K562 (cell line): Measurements from ENCODE around the gene NPM3. TPM values are rescaled to one million over a fixed set of nuclear protein-coding genes. Genes with fewer than 3 reads are reported as not detected.

Experiments used
- ARNT ChIP-seq, 2 experiments: fragments of 450-650 bp; IDR thresholded peaks; 2 replicates each; pipeline ENCODE4 v1.6.1; 2016; ENCODE audit warnings: mild to moderate bottlenecking in 1 of 2
- CBFA2T3 ChIP-seq: fragments of 450-650 bp; IDR thresholded peaks from 2 replicates; pipeline ENCODE4 v1.6.1; 2017
- HDGF ChIP-seq: fragments of 450-650 bp; IDR thresholded peaks from 2 replicates; pipeline ENCODE4 v1.6.1; 2016
- KLF13 ChIP-seq: fragments of 450-650 bp; IDR thresholded peaks from 2 replicates; pipeline ENCODE4 v1.6.1; 2016; ENCODE audit warnings: missing genetic modification characterization, low read depth, mild to moderate bottlenecking, missing compliant biosample characterization, moderate library complexity, borderline replicate concordance
- MAZ ChIP-seq, 2 experiments: fragments of 450-650 bp in 1 of 2; sonication (generic) in 1 of 2; formaldehyde crosslinking; IDR thresholded peaks in 1 of 2; conservative IDR thresholded peaks in 1 of 2; 2 replicates each; pipeline versions ENCODE4 v1.4.0 to v1.5.0; 2020; ENCODE audit warnings: mild to moderate bottlenecking in 1 of 2, missing genetic modification reagents in 1 of 2
- MTA3 ChIP-seq: fragments of 450-650 bp; formaldehyde crosslinking; IDR thresholded peaks from 2 replicates; pipeline ENCODE4 v1.6.1; 2017; ENCODE audit warnings: mild to moderate bottlenecking, borderline replicate concordance
- PML ChIP-seq: IDR thresholded peaks from 2 replicates; pipeline ENCODE4 v1.6.1; 2012; ENCODE audit warnings: low read length, inconsistent platforms
- SMAD1 ChIP-seq: fragments of 150-350 bp; IDR thresholded peaks from 2 replicates; pipeline ENCODE4 v1.6.1; 2014; ENCODE audit warnings: low read length, low read depth; ENCODE audit not compliant: partially characterized antibody
- SMARCB1 ChIP-seq: IDR thresholded peaks from 2 replicates; pipeline ENCODE4 v1.6.1; 2011; ENCODE audit warnings: improper control_type of control experiment, low read depth; ENCODE audit not compliant: insufficient read length
- TAF1 ChIP-seq: IDR thresholded peaks from 2 replicates; pipeline ENCODE4 v1.6.1; 2011; ENCODE audit warnings: mild to moderate bottlenecking, low read length, moderate library complexity; ENCODE audit not compliant: insufficient read depth, control insufficient read depth, severe bottlenecking; ENCODE audit errors: extremely low read depth
- YY1 ChIP-seq, 3 experiments: IDR thresholded peaks; 2 replicates each; pipeline ENCODE4 v1.6.1; 2011; ENCODE audit warnings: low read length in 2 of 3, mild to moderate bottlenecking in 2 of 3, moderate library complexity in 2 of 3, borderline replicate concordance in 1 of 3, control low read depth in 1 of 3, low read depth in 1 of 3; ENCODE audit not compliant: insufficient read depth in 3 of 3, insufficient replicate concordance in 2 of 3, control insufficient read depth in 1 of 3, insufficient read length in 1 of 3; ENCODE audit errors: extremely low read depth in 1 of 3
- ZNF121 ChIP-seq: sonication (generic); formaldehyde crosslinking; conservative IDR thresholded peaks from 2 replicates; pipeline ENCODE4 v1.8.0; 2022; ENCODE audit warnings: missing genetic modification reagents
- ZNF77 ChIP-seq: fragments of 250-450 bp; sonication (Bioruptor Pico); IDR thresholded peaks from 2 replicates; pipeline ENCODE4 v1.5.0; 2020
- polyA plus RNA-seq, 8 experiments: library from polyadenylated mRNA; depleted of rRNA in 4 of 8; stranded (reverse) in 5 of 8; unstranded in 3 of 8; fragments of >200 nt; fragmentation: Nextera tagmentation in 2 of 8; fragmentation: Illumina TruSeq in 1 of 8; extraction: Ambion mirVana in 2 of 8; extraction: Trizol in 1 of 8; gene quantifications; 2 replicates each; pipeline versions ENCODE4 v1.2.1 to v1.2.3, GENCODE V29; 2011 to 2014; ENCODE audit warnings: inconsistent platforms in 1 of 8, missing spikeins in 1 of 8
- total RNA-seq, 7 experiments: library from RNA; depleted of rRNA in 6 of 7; stranded (reverse); fragments of >200 nt in 6 of 7; fragmentation: Illumina TruSeq in 2 of 7; extraction: Trizol in 2 of 7; gene quantifications; 2 replicates each; pipeline versions ENCODE4 v1.2.1 to v1.2.3, GENCODE V29; 2011 to 2021; ENCODE audit warnings: low replicate concordance in 1 of 7
- TF ChIP-seq, protein P1 (sequence below): fragments of 450-650 bp; formaldehyde crosslinking; IDR thresholded peaks from 2 replicates; pipeline ENCODE4 v1.4.0; 2020; ENCODE audit warnings: mild to moderate bottlenecking
- TF ChIP-seq, protein P2 (sequence below): fragments of 250-450 bp; sonication (Bioruptor Pico); IDR thresholded peaks from 2 replicates; pipeline ENCODE4 v1.8.0; 2021; ENCODE audit warnings: moderate library complexity, mild to moderate bottlenecking, inconsistent platforms
- TF ChIP-seq, protein P3 (sequence below): fragments of 200-800 bp; sonication (Bioruptor generic); IDR thresholded peaks from 2 replicates; pipeline ENCODE4 v1.6.1; 2016; ENCODE audit warnings: missing genetic modification characterization, missing compliant biosample characterization

NPM3 gene
- total and polyA plus RNA-seq, 9 of the 15 experiments (the other 6 are each of a cell fraction or from before 2014, with no cell fraction given), result 15.2 to 239 (median 114) TPM

DNA sequence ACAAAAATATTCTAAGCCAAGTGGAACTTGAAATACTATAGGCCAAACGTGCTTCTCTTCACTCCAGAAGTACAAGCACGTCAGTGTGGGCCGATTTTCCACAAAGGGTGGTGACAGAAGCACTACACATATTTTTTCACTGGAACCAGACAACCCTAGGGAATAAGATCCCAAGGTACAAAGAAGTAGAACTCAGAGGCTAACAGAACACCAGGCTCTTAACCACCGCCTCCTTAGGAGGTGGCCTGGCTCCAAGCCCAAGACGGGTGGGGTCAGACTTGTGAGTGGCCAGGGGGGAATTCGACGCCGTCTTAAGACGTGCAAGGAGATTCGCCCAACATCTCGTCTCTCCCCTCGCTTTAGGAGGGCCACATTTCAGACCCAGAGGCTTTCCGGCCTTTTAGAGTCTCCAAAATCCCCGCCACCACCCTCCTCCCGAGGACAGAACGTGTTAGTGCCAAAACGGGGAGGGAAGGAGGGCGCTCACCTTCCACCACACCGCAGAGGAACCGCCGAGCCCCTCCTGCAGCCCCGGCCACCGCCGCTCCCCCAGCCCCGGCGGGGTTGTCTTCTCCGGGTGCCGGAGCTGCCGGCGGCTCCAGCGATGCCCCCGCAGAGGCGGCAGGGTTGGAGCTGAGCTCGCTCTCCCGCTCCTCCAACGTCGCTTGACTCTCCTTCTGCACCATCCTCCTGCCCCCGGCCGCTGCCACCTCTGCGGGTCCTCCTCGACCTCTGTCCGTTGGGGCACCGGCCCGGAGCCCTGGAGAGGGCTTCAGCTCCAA, 34.3 kb upstream of the NPM3 start (continued):
- TF ChIP-seq, protein P1, sequence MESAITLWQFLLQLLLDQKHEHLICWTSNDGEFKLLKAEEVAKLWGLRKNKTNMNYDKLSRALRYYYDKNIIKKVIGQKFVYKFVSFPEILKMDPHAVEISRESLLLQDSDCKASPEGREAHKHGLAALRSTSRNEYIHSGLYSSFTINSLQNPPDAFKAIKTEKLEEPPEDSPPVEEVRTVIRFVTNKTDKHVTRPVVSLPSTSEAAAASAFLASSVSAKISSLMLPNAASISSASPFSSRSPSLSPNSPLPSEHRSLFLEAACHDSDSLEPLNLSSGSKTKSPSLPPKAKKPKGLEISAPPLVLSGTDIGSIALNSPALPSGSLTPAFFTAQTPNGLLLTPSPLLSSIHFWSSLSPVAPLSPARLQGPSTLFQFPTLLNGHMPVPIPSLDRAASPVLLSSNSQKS, result no peak
- TF ChIP-seq PML (no peak), MTA3 (no peak), ZNF77 (no peak), MAZ (CRISPR knock-in tag; conservative IDR thresholded peaks at IDR 0.05 in 1 of 2, IDR thresholded peaks at IDR 0.05 in 1 of 2) (no peak; a peak in 1 of 4 replicates), YY1 (IDR thresholded peaks at IDR 0.05; ENCODE audit: borderline replicate concordance in 1 of 3, control insufficient read depth in 1 of 3, extremely low read depth in 1 of 3, insufficient read depth in 3 of 3, insufficient read length in 1 of 3, insufficient replicate concordance in 2 of 3, low read depth in 1 of 3, low read length in 2 of 3) (peak in 1 of 3 experiments; percentile 28), CBFA2T3 (no peak), SMARCB1 (no peak), ARNT (IDR thresholded peaks at IDR 0.05) (no peak), SMAD1 (no peak), TAF1 (peak; percentile 51), KLF13 (tag) (no peak), HDGF (no peak), ZNF121 (CRISPR knock-in tag) (no peak)
- TF ChIP-seq, protein P2, sequence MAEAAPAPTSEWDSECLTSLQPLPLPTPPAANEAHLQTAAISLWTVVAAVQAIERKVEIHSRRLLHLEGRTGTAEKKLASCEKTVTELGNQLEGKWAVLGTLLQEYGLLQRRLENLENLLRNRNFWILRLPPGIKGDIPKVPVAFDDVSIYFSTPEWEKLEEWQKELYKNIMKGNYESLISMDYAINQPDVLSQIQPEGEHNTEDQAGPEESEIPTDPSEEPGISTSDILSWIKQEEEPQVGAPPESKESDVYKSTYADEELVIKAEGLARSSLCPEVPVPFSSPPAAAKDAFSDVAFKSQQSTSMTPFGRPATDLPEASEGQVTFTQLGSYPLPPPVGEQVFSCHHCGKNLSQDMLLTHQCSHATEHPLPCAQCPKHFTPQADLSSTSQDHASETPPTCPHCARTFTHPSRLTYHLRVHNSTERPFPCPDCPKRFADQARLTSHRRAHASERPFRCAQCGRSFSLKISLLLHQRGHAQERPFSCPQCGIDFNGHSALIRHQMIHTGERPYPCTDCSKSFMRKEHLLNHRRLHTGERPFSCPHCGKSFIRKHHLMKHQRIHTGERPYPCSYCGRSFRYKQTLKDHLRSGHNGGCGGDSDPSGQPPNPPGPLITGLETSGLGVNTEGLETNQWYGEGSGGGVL (CRISPR knock-in tag), result no peak
- TF ChIP-seq, protein P3, sequence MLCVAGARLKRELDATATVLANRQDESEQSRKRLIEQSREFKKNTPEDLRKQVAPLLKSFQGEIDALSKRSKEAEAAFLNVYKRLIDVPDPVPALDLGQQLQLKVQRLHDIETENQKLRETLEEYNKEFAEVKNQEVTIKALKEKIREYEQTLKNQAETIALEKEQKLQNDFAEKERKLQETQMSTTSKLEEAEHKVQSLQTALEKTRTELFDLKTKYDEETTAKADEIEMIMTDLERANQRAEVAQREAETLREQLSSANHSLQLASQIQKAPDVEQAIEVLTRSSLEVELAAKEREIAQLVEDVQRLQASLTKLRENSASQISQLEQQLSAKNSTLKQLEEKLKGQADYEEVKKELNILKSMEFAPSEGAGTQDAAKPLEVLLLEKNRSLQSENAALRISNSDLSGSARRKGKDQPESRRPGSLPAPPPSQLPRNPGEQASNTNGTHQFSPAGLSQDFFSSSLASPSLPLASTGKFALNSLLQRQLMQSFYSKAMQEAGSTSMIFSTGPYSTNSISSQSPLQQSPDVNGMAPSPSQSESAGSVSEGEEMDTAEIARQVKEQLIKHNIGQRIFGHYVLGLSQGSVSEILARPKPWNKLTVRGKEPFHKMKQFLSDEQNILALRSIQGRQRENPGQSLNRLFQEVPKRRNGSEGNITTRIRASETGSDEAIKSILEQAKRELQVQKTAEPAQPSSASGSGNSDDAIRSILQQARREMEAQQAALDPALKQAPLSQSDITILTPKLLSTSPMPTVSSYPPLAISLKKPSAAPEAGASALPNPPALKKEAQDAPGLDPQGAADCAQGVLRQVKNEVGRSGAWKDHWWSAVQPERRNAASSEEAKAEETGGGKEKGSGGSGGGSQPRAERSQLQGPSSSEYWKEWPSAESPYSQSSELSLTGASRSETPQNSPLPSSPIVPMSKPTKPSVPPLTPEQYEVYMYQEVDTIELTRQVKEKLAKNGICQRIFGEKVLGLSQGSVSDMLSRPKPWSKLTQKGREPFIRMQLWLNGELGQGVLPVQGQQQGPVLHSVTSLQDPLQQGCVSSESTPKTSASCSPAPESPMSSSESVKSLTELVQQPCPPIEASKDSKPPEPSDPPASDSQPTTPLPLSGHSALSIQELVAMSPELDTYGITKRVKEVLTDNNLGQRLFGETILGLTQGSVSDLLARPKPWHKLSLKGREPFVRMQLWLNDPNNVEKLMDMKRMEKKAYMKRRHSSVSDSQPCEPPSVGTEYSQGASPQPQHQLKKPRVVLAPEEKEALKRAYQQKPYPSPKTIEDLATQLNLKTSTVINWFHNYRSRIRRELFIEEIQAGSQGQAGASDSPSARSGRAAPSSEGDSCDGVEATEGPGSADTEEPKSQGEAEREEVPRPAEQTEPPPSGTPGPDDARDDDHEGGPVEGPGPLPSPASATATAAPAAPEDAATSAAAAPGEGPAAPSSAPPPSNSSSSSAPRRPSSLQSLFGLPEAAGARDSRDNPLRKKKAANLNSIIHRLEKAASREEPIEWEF (CRISPR knock-in tag), result no peak
